HL-60/S4 treated with retinoic acid at 250 ng/mL for 4 days and 3 days (cell line): ENCODE results near the gene GJB5.

Experiments used
- in situ Hi-C: fragments of 300-500 bp; cut with MboI; formaldehyde crosslinking; loops from 2 replicates; pipeline ENCODE4 v1.7.0; 2022; ENCODE audit warnings: low sequenced_read_pairs

The GJB5 gene

GRCh38 chr1:34792868-34793727 is 38.3 kb downstream of the GJB5 start, which contains the start of gene GJA4:
TSS of gene GJA4 (plus strand) at chr1:34792999. CDS start at chr1:34794214, 1,215 bp downstream.
- in situ Hi-C loops, result no loop called here

- in situ Hi-C loops, result no loop called here
Observed at GRCh38 chr1:34794001-34794789, 39.3 kb downstream of the GJB5 start.

GRCh38 chr1:34794790-34795180 is 39.9 kb downstream of the GJB5 start:
- in situ Hi-C loops, result no loop called here

DNA sequence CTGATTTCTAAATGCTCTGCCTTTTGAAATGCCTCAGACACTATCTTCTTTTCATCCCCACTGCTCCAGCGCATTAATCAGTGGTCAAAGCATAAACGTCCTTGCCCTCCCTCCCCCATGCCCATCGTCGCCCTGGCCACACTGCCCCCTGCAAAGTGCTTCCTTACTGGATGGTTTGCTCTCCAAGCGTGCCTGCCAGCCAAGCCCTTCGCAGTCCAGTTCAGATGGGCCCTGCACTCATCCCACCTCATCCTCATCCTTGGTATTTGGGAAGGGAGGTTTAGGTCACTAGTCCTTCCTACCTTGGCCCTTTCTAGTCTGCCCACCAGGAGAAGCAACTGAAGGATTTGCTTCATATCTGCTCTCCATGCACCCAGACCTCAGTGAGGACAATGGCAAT is 41.1 kb downstream of the GJB5 start:
- in situ Hi-C loops, result no loop called here

DNA sequence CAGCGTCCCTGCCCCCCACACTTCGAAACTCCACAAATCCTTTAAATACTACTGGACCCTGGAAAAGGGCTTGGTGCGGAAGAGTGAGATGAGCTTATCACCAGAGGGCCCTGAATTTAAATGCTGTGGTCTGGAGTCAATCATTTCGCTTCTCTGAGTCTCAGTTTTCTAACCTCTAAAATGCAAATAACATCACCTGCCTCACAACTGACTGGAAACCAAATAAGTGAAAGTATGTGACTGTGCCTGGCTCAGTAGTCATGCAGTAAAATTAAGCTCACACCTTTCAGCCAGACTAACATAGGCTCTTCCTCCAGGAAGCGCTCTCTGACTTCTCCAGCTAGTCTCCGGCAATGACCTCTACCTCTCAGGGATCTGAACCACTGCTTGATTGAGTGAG is 42.1 kb downstream of the GJB5 start:
- in situ Hi-C loops, result no loop called here

DNA sequence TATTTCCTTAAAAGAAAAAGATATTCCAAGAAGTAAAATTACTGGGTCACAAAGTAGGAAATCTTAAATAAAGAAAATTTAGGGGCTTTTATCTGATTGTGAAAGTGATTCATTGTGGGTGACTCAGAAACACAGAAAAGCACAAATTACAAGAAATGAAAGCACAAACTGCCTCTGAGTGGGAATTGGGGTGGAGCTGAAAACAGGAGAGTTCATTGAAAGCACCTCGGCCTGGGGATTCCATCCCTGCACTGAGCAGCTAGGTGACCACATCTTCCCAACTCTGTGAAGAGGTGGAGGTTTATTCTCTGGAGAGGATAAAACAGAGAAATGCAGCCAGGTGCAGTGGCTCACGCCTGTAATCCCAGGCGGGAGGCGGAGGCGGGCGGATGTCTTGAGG is 45.4 kb downstream of the GJB5 start:
- in situ Hi-C loops, result no loop called here

DNA sequence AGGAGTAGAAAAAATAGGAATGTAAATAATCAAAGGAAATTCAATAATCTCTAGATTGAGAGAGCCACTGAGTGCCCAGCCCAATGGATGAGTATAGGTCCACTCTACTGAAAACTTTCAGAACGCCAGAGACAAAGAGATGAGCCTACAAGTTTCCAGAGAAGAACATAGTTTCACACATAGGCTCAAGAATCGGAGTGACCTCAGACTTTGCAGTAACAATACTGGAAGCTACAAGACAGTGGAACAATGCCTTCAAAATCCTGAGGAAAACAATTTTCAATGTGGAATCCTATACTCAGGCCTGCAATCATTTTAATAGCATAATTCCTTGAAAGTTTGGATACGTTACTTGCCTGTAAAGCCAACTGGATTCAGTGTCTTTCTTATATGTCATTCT is 48.9 kb downstream of the GJB5 start:
- in situ Hi-C loops, result no loop called here

DNA sequence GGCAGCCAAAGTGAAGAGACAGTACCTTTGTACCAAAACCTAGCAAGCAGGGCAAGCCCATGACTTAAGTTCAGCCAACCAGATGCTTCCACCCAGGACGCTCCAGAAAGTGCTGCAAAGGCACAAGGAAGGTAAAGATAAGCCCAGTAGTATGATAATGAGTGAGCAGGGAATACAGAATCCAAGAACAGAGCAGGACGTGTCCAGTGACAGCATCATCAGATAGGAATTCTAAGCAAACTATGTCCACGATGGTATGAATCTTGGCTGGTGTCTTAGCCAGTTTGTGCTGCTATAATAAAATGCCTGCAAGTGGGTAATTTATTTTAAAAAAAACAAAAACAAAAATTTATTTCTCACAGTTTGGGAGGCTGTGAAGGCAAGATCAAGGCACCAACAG is 51.5 kb downstream of the GJB5 start:
- in situ Hi-C loops, result no loop called here
